Progenitor cell of endocrine pancreas (in vitro differentiated cells): Measurements from ENCODE around the gene KRTAP21-2. TPM values are rescaled to one million over a fixed set of nuclear protein-coding genes. Genes with fewer than 3 reads are reported as not detected.

Experiments
- DNase-seq: peaks from one replicate; pipeline ENCODE4 v3.0.0; 2021; ENCODE audit warnings: low spot score; ENCODE audit not compliant: unreplicated experiment
- H3K27ac Mint-ChIP-seq: 2 replicates; pipeline ENCODE4 v1.8.0; 2021; ENCODE audit warnings: mild to moderate bottlenecking, moderate library complexity, mixed read lengths
- H3K27me3 Mint-ChIP-seq: 2 replicates; pipeline ENCODE4 v1.8.0; 2021; ENCODE audit warnings: mixed read lengths
- H3K36me3 Mint-ChIP-seq: 2 replicates; pipeline ENCODE4 v1.8.0; 2022; ENCODE audit warnings: mixed read lengths; ENCODE audit not compliant: insufficient read depth
- H3K4me1 Mint-ChIP-seq: 2 replicates; pipeline ENCODE4 v1.8.0; 2021; ENCODE audit warnings: low read depth, mixed read lengths
- H3K4me3 Mint-ChIP-seq: 2 replicates; pipeline ENCODE4 v1.8.0; 2021; ENCODE audit warnings: low read depth, mild to moderate bottlenecking, moderate library complexity, mixed read lengths
- H3K9me3 Mint-ChIP-seq: 2 replicates; pipeline ENCODE4 v1.8.0; 2021; ENCODE audit warnings: low read depth, mixed read lengths
- long read RNA-seq: library from polyadenylated mRNA; unstranded; transcript quantifications from one replicate; pipeline ENCODE4 v2.0.0, GENCODE V29; 2020
- total RNA-seq: library from RNA; stranded (reverse); gene quantifications from 2 replicates; pipeline ENCODE4 v1.2.1, GENCODE V29; 2021
- TF ChIP-seq, protein P1 (sequence below): fragments of 200-600 bp; sonication (generic); IDR thresholded peaks from one replicate; pipeline ENCODE4 v1.5.0; 2021; ENCODE audit warnings: antibody characterized with exemption, mild to moderate bottlenecking; ENCODE audit not compliant: unreplicated experiment

KRTAP21-2 gene
- not detected in 2 replicates for total RNA-seq
- long read RNA-seq, result 0 reads

- Mint-ChIP-seq H3K4me3 (no peak within 1 kb of the TSS), H3K4me1 (no peaks in the 10 kb centered on the region), H3K36me3 (no peaks in the 10 kb centered on the region), H3K9me3 (peaks cover 18% of the 10 kb centered on the region), H3K27me3 (peaks cover 6% of the 10 kb centered on the region), H3K27ac (no peak within 1 kb of the TSS)
- TF ChIP-seq, protein P1, sequence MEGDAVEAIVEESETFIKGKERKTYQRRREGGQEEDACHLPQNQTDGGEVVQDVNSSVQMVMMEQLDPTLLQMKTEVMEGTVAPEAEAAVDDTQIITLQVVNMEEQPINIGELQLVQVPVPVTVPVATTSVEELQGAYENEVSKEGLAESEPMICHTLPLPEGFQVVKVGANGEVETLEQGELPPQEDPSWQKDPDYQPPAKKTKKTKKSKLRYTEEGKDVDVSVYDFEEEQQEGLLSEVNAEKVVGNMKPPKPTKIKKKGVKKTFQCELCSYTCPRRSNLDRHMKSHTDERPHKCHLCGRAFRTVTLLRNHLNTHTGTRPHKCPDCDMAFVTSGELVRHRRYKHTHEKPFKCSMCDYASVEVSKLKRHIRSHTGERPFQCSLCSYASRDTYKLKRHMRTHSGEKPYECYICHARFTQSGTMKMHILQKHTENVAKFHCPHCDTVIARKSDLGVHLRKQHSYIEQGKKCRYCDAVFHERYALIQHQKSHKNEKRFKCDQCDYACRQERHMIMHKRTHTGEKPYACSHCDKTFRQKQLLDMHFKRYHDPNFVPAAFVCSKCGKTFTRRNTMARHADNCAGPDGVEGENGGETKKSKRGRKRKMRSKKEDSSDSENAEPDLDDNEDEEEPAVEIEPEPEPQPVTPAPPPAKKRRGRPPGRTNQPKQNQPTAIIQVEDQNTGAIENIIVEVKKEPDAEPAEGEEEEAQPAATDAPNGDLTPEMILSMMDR, result no peak
- no peak for DNase-seq
These were observed at the start of gene KRTAP21-2 for GRCh38 chr21:30747159-30747558. Gene KRTAP21-2 (minus strand): TSS chr21:30747259. CDS start chr21:30747202, 57 bp downstream.

- TF ChIP-seq, protein P1, result no peak
- Mint-ChIP-seq H3K27ac (no peak overlapping the region), H3K4me3 (no peak overlapping the region)
These were observed 46.7 kb upstream of the KRTAP21-2 start for GRCh38 chr21:30793581-30794314.

GRCh38 chr21:30779249-30779648 is 32.2 kb upstream of the KRTAP21-2 start:
- DNase-seq, result no peak
- Mint-ChIP-seq H3K4me3 (no peak overlapping the region), H3K27me3 (peaks cover 21% of the 10 kb centered on the region), H3K36me3 (no peaks in the 10 kb centered on the region), H3K9me3 (peaks cover 24% of the 10 kb centered on the region), H3K27ac (no peak overlapping the region), H3K4me1 (no peaks in the 10 kb centered on the region)
- TF ChIP-seq, protein P1, result no peak

More at GRCh38 chr21:30793581-30794314, 46.7 kb upstream of the KRTAP21-2 start:
- no peak for DNase-seq
- Mint-ChIP-seq H3K36me3 (no peaks in the 10 kb centered on the region), H3K4me1 (peaks cover 6% of the 10 kb centered on the region), H3K9me3 (peaks cover 16% of the 10 kb centered on the region), H3K27me3 (no peaks in the 10 kb centered on the region)

GRCh38 chr21:30769724-30770431 is 22.8 kb upstream of the KRTAP21-2 start:
- no peak overlapping the region for H3K4me3 Mint-ChIP-seq
- H3K27ac Mint-ChIP-seq, result no peak overlapping the region
- peaks cover 2% of the 10 kb centered on the region for H3K4me1 Mint-ChIP-seq
- TF ChIP-seq, protein P1, result no peak
- peaks cover 9% of the 10 kb centered on the region for H3K9me3 Mint-ChIP-seq
- no peaks in the 10 kb centered on the region for H3K36me3 Mint-ChIP-seq
- no peak for DNase-seq
- H3K27me3 Mint-ChIP-seq, result no peaks in the 10 kb centered on the region

DNA sequence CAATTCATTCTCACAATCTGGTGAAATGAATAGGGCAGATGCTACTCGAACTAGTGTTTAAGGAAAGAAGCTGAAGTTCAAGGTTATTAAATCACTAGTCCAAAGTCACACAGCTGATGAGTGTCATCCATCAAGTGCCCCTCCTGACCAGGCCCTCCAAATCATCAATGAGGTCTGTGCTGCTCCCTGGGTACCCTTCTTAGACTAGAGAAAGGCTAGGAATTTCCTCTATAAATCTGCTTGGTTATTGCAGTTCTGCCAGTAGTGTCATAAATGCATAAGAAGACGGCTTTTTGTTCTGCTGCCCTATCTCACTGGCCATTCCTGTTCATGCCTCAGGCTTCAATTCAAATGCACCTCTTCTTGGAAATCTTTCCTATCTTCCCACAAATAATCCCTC is 13.7 kb upstream of the KRTAP21-2 start:
- TF ChIP-seq, protein P1, result no peak
- Mint-ChIP-seq H3K4me1 (no peaks in the 10 kb centered on the region), H3K4me3 (no peak overlapping the region), H3K27me3 (peaks cover 21% of the 10 kb centered on the region), H3K9me3 (peaks cover 19% of the 10 kb centered on the region), H3K27ac (no peak overlapping the region), H3K36me3 (no peaks in the 10 kb centered on the region)
- DNase-seq, result no peak
